Esophagus muscularis mucosa (tissue), 4 donors: ENCODE data around the gene ULBP1. TPM values are rescaled to one million over a fixed set of nuclear protein-coding genes. Genes with fewer than 3 reads are reported as not detected.

Source experiments
- DNase-seq: peaks from one replicate; pipeline ENCODE4 v3.0.0-alpha.2; 2017; ENCODE audit errors: extremely low spot score
- H3K27ac ChIP-seq, 4 donors: fragments of 200-600 bp; sonication (generic); replicated peaks in 1 of 4; 1 replicate in 3 of 4; 2 replicates in 1 of 4; pipeline ENCODE4 v1.5.1; 2016 to 2019; ENCODE audit warnings: mild to moderate bottlenecking in 1 of 4
- H3K27me3 ChIP-seq, 4 donors: fragments of 200-600 bp; sonication (generic); one replicate each; pipeline versions ENCODE4 v1.5.1 to v1.6.0; 2016 to 2019
- H3K36me3 ChIP-seq, 4 donors: fragments of 200-600 bp; sonication (generic); one replicate each; pipeline ENCODE4 v1.5.1; 2016 to 2019
- H3K4me1 ChIP-seq, 4 donors: fragments of 200-600 bp; sonication (generic); one replicate each; pipeline ENCODE4 v1.5.1; 2016 to 2019
- H3K4me3 ChIP-seq, 4 donors: fragments of 200-600 bp; sonication (generic); 1 replicate in 2 of 4; 2 replicates in 2 of 4; pipeline ENCODE4 v1.5.1; 2016 to 2019; ENCODE audit warnings: mild to moderate bottlenecking in 4 of 4, moderate library complexity in 1 of 4
- H3K9me3 ChIP-seq, 4 donors: fragments of 200-600 bp; sonication (generic); 1 replicate in 3 of 4; 2 replicates in 1 of 4; pipeline ENCODE4 v1.5.1; 2016 to 2019
- CTCF ChIP-seq, 3 experiments: fragments of 200-600 bp in 2 of 3; fragments of 450-650 bp in 1 of 3; sonication (generic) in 2 of 3; IDR thresholded peaks; one replicate each; pipeline ENCODE4 v1.5.1; 2017 to 2019; ENCODE audit warnings: antibody characterized with exemption in 3 of 3, mild to moderate bottlenecking in 2 of 3, moderate library complexity in 1 of 3
- EP300 ChIP-seq: sonication (generic); formaldehyde crosslinking; IDR thresholded peaks from one replicate; pipeline ENCODE4 v1.6.1; 2017; ENCODE audit warnings: antibody characterized with exemption
- POLR2A ChIP-seq: fragments of 450-650 bp; IDR thresholded peaks from one replicate; pipeline ENCODE4 v1.6.1; 2017; ENCODE audit warnings: antibody characterized with exemption, moderate library complexity, mild to moderate bottlenecking, low read depth
- POLR2AphosphoS5 ChIP-seq, 2 donors: sonication (generic); formaldehyde crosslinking; IDR thresholded peaks; one replicate each; pipeline ENCODE4 v1.6.1; 2017; ENCODE audit warnings: antibody characterized with exemption in 2 of 2
- WGBS: methylation state at CpG from one replicate; pipeline ENCODE4 v1.1.5; 2018; 5-methylcytosine and 5-hydroxymethylcytosine counted together
- intact Hi-C: fragments of 100-400 bp; cut with DNase I; formaldehyde crosslinking; loops from one replicate; pipeline ENCODE4 v1.15.1; 2023
- total RNA-seq, 4 donors: library from RNA; depleted of rRNA; stranded (reverse); fragments of >200 nt; gene quantifications; one replicate each; pipeline versions ENCODE4 v1.1.0 to v1.2.1, GENCODE V29; 2016

ULBP1 gene
- total RNA-seq, 4 donors from 2014 or later, result 0.17 TPM; not detected in 3

- TF ChIP-seq EP300, result no peak
- no peak for TF ChIP-seq POLR2A
- TF ChIP-seq POLR2AphosphoS5 (IDR thresholded peaks at IDR 0.05), result no peak
- TF ChIP-seq CTCF (IDR thresholded peaks at IDR 0.05), result peak in 1 of 3 experiments; percentile 4
- no peak overlapping the region for H3K4me3 ChIP-seq
- intact Hi-C loops, result no loop called here
- no peaks in the 10 kb centered on the region for H3K36me3 ChIP-seq
- DNase-seq, result no peak
- H3K9me3 ChIP-seq, result no peaks in the 10 kb centered on the region
- 10% methylated on average over 3 of the region's 3 CpGs for WGBS
- H3K4me1 ChIP-seq, result peaks cover 8 to 21% (median 17%) of the 10 kb centered on the region in 4 donors
- peaks cover 0 to 69% (median 16%) of the 10 kb centered on the region in 4 donors for H3K27me3 ChIP-seq
- no peak overlapping the region for H3K27ac ChIP-seq
Measured at GRCh38 chr6:149929422-149929821, 34.3 kb upstream of the ULBP1 start.

GRCh38 chr6:149931501-149931900 is 32.2 kb upstream of the ULBP1 start:
- Histone ChIP-seq H3K9me3 (no peaks in the 10 kb centered on the region), H3K27me3 (peaks cover 0 to 84% (median 31%) of the 10 kb centered on the region in 4 donors), H3K27ac (no peak overlapping the region), H3K4me1 (peaks cover 0 to under 1% (median under 1%) of the 10 kb centered on the region in 4 donors), H3K4me3 (no peak overlapping the region), H3K36me3 (no peaks in the 10 kb centered on the region)
- TF ChIP-seq EP300, result no peak
- TF ChIP-seq POLR2A, result no peak
- no peak for TF ChIP-seq CTCF (IDR thresholded peaks at IDR 0.05)
- TF ChIP-seq POLR2AphosphoS5 (IDR thresholded peaks at IDR 0.05), result no peak
- intact Hi-C loops, result no loop called here
- 73% methylated on average over 6 of the region's 6 CpGs for WGBS
- no peak for DNase-seq

GRCh38 chr6:149933036-149933435 is 30.7 kb upstream of the ULBP1 start:
- Histone ChIP-seq H3K36me3 (no peaks in the 10 kb centered on the region), H3K27ac (no peak overlapping the region), H3K4me3 (no peak overlapping the region), H3K9me3 (no peaks in the 10 kb centered on the region), H3K4me1 (peaks cover 0 to under 1% (median under 1%) of the 10 kb centered on the region in 4 donors), H3K27me3 (peaks cover 0 to 94% (median 43%) of the 10 kb centered on the region in 4 donors)
- 53% methylated on average over 5 of the region's 5 CpGs for WGBS
- no peak for TF ChIP-seq POLR2A
- no peak for TF ChIP-seq POLR2AphosphoS5 (IDR thresholded peaks at IDR 0.05)
- no peak for TF ChIP-seq CTCF (IDR thresholded peaks at IDR 0.05)
- TF ChIP-seq EP300, result no peak
- no peak for DNase-seq
- intact Hi-C loops, result no loop called here

- H3K4me1 ChIP-seq, result peaks cover 3 to 5% (median 5%) of the 10 kb centered on the region in 4 donors
- 33% methylated on average over 3 of the region's 3 CpGs for WGBS
- no peaks in the 10 kb centered on the region for H3K9me3 ChIP-seq
- H3K4me3 ChIP-seq, result no peak overlapping the region
- no peak overlapping the region for H3K27ac ChIP-seq
- no peak for TF ChIP-seq EP300
- no peak for TF ChIP-seq POLR2A
- TF ChIP-seq CTCF (IDR thresholded peaks at IDR 0.05), result no peak
- no peak for TF ChIP-seq POLR2AphosphoS5 (IDR thresholded peaks at IDR 0.05)
- H3K36me3 ChIP-seq, result no peaks in the 10 kb centered on the region
- peaks cover 0 to 98% (median 47%) of the 10 kb centered on the region in 4 donors for H3K27me3 ChIP-seq
- no peak for DNase-seq
- intact Hi-C loops, result no loop called here
Measured at GRCh38 chr6:149933461-149933860, 30.3 kb upstream of the ULBP1 start.
